HepG2 (cell line): ENCODE results near the gene CD163L1. TPM values are rescaled to one million over a fixed set of nuclear protein-coding genes. Genes with fewer than 3 reads are reported as not detected.

ENCODE experiments used
- ATAC-seq: fragments of 200-7000 bp; cut with Tn5 transposase; 3 replicates; pipeline ENCODE4 v1.9.1; 2020; ENCODE audit warnings: mild to moderate bottlenecking, moderate library complexity
- BruUV-seq: library from RNA; stranded (reverse); fragments of 400-500 nt; replicated peaks from 2 replicates; lab custom pipeline; 2021; lab: Mats Ljungman, UMichigan
- CTCF ChIA-PET: fragments of 300-600 bp; formaldehyde crosslinking; extraction: SDS; loops from one replicate; lab custom pipeline; 2021; ENCODE audit warnings: low total read pairs, inconsistent platforms, low intra/inter-chr PET ratio; lab: Yijun Ruan, JAX
- POLR2A ChIA-PET: fragments of 350-600 bp; sonication (Branson Sonifier 250); formaldehyde crosslinking; loops from one replicate; lab custom pipeline; 2020; ENCODE audit warnings: antibody characterized with exemption, inconsistent platforms; lab: Yijun Ruan, JAX
- DNase-seq: peaks from one replicate; pipeline ENCODE4 v3.0.0-alpha.2; 2015; ENCODE audit warnings: low spot score
- FAIRE-seq: peaks from 3 replicates; lab custom pipeline; 2011; peaks lifted over from hg19 to GRCh38; lab: Jason Lieb, UNC
- H2AFZ ChIP-seq: one replicate; pipeline ENCODE4 v1.6.1; 2011; ENCODE audit warnings: low read length, inconsistent platforms
- H3K27ac ChIP-seq: fragments of 300-600 bp; 3 replicates; pipeline ENCODE4 v1.8.0; 2011; ENCODE audit warnings: mixed run types, mild to moderate bottlenecking, mixed read lengths, low read length, inconsistent platforms; ENCODE audit not compliant: insufficient read depth; ENCODE audit errors: extremely low read length
- H3K27me3 ChIP-seq, 2 experiments: fragments of 200-600 bp in 1 of 2; 2 replicates in 1 of 2; 3 replicates in 1 of 2; pipeline versions ENCODE4 v1.6.0 to v1.8.0; 2011; ENCODE audit warnings: low read length in 2 of 2, mild to moderate bottlenecking in 2 of 2, moderate library complexity in 2 of 2, inconsistent platforms in 1 of 2; ENCODE audit not compliant: insufficient read depth in 2 of 2, control insufficient read depth in 1 of 2
- H3K36me3 ChIP-seq, 2 experiments: fragments of 200-600 bp in 1 of 2; replicated peaks in 1 of 2; 2 replicates in 1 of 2; 3 replicates in 1 of 2; pipeline versions ENCODE4 v1.5.1 to v1.8.0; 2011; ENCODE audit warnings: low read length in 2 of 2, inconsistent platforms in 1 of 2; ENCODE audit not compliant: insufficient read depth in 2 of 2, control insufficient read depth in 1 of 2
- H3K4me1 ChIP-seq: 2 replicates; pipeline ENCODE4 v1.5.1; 2012; ENCODE audit warnings: low read length, inconsistent platforms; ENCODE audit not compliant: insufficient read depth
- H3K4me2 ChIP-seq: 2 replicates; pipeline ENCODE4 v1.6.0; 2011; ENCODE audit warnings: low read depth, low read length, inconsistent platforms
- H3K4me3 ChIP-seq, 3 experiments: fragments of 200-600 bp in 1 of 3; sonication (generic), shearing (Covaris generic) in 1 of 3; replicated peaks in 1 of 3; 2 replicates each; pipeline ENCODE4 v1.5.1; 2011 to 2016; ENCODE audit warnings: low read length in 3 of 3, inconsistent platforms in 2 of 3, low read depth in 2 of 3, mild to moderate bottlenecking in 2 of 3, control low read depth in 1 of 3, mixed read lengths in 1 of 3; ENCODE audit not compliant: insufficient read depth in 1 of 3
- H3K79me2 ChIP-seq: one replicate; pipeline ENCODE4 v1.6.1; 2011; ENCODE audit warnings: low read length, inconsistent platforms; ENCODE audit not compliant: insufficient read depth
- H3K9ac ChIP-seq: 2 replicates; pipeline ENCODE4 v1.6.0; 2011; ENCODE audit warnings: mild to moderate bottlenecking, low read depth, low read length, inconsistent platforms; ENCODE audit not compliant: insufficient read depth
- H3K9me3 ChIP-seq: 2 replicates; pipeline ENCODE4 v1.5.1; 2012; ENCODE audit warnings: mild to moderate bottlenecking, low read length
- H4K20me1 ChIP-seq: 2 replicates; pipeline ENCODE4 v1.6.0; 2011; ENCODE audit warnings: inconsistent platforms, mild to moderate bottlenecking, low read length, moderate library complexity; ENCODE audit not compliant: insufficient read depth
- ARHGAP35 ChIP-seq: sonication (generic); formaldehyde crosslinking; IDR thresholded peaks from 2 replicates; pipeline ENCODE4 v1.9.0; 2022; ENCODE audit warnings: mild to moderate bottlenecking, inconsistent platforms, moderate library complexity, missing genetic modification reagents, borderline replicate concordance
- ARNT ChIP-seq: fragments of 450-650 bp; IDR thresholded peaks from 2 replicates; pipeline ENCODE4 v1.6.1; 2017
- ARNTL ChIP-seq: sonication (generic); formaldehyde crosslinking; IDR thresholded peaks from 2 replicates; pipeline ENCODE4 v1.4.0; 2020; ENCODE audit warnings: mild to moderate bottlenecking, missing genetic modification reagents
- ATF7 ChIP-seq, 2 experiments: fragments of 450-650 bp in 1 of 2; sonication (generic) in 1 of 2; formaldehyde crosslinking in 1 of 2; IDR thresholded peaks; 2 replicates each; pipeline versions ENCODE4 v1.4.0 to v1.6.1; 2016 to 2020; ENCODE audit warnings: antibody characterized with exemption in 1 of 2, mild to moderate bottlenecking in 1 of 2, missing genetic modification reagents in 1 of 2
- ELF4 ChIP-seq: sonication (generic); formaldehyde crosslinking; IDR thresholded peaks from 2 replicates; pipeline ENCODE4 v1.5.0; 2020; ENCODE audit warnings: missing genetic modification reagents, mild to moderate bottlenecking, moderate library complexity, borderline replicate concordance
- FOXM1 ChIP-seq: sonication (generic); formaldehyde crosslinking; IDR thresholded peaks from 2 replicates; pipeline ENCODE4 v1.5.0; 2020; ENCODE audit warnings: missing genetic modification reagents
- GTF3A ChIP-seq: sonication (generic); formaldehyde crosslinking; conservative IDR thresholded peaks from 2 replicates; pipeline ENCODE4 v1.4.0; 2020; ENCODE audit warnings: mild to moderate bottlenecking, missing genetic modification reagents
- HOXA7 ChIP-seq: sonication (generic); formaldehyde crosslinking; IDR thresholded peaks from 2 replicates; pipeline ENCODE4 v1.8.1; 2022; ENCODE audit warnings: mild to moderate bottlenecking, missing genetic modification reagents, moderate library complexity
- HOXD1 ChIP-seq: sonication (generic); formaldehyde crosslinking; IDR thresholded peaks from 2 replicates; pipeline ENCODE4 v1.5.0; 2020; ENCODE audit warnings: missing genetic modification reagents
- NCOA2 ChIP-seq: sonication (generic); formaldehyde crosslinking; IDR thresholded peaks from 2 replicates; pipeline ENCODE4 v1.8.0; 2022; ENCODE audit warnings: inconsistent platforms
- RORA ChIP-seq: sonication (generic); formaldehyde crosslinking; IDR thresholded peaks from 2 replicates; pipeline ENCODE4 v1.5.0; 2020; ENCODE audit warnings: mild to moderate bottlenecking, missing genetic modification reagents, moderate library complexity
- SP1 ChIP-seq, 2 experiments: fragments of 450-650 bp in 1 of 2; sonication (generic) in 1 of 2; formaldehyde crosslinking in 1 of 2; IDR thresholded peaks; 2 replicates each; pipeline versions ENCODE4 v1.4.0 to v1.6.1; 2016 to 2020; ENCODE audit warnings: missing genetic modification reagents in 1 of 2
- TAF1 ChIP-seq: sonication (generic); formaldehyde crosslinking; IDR thresholded peaks from 2 replicates; pipeline ENCODE4 v1.4.0; 2020; ENCODE audit warnings: missing genetic modification reagents
- TBP ChIP-seq: sonication (generic); formaldehyde crosslinking; IDR thresholded peaks from 2 replicates; pipeline ENCODE4 v1.5.0; 2020; ENCODE audit warnings: missing genetic modification reagents
- ZNF121 ChIP-seq: sonication (generic); formaldehyde crosslinking; IDR thresholded peaks from 2 replicates; pipeline ENCODE4 v1.5.0; 2020; ENCODE audit warnings: mild to moderate bottlenecking, missing genetic modification reagents
- ZNF546 ChIP-seq: sonication (generic); formaldehyde crosslinking; conservative IDR thresholded peaks from 2 replicates; pipeline ENCODE4 v1.8.1; 2023; ENCODE audit warnings: mild to moderate bottlenecking, missing genetic modification reagents
- ZNF569 ChIP-seq: sonication (generic); formaldehyde crosslinking; IDR thresholded peaks from 2 replicates; pipeline ENCODE4 v1.5.0; 2020; ENCODE audit warnings: mild to moderate bottlenecking, missing genetic modification reagents, moderate library complexity, borderline replicate concordance
- ZNF580 ChIP-seq: IDR thresholded peaks from 2 replicates; pipeline ENCODE4 v1.6.1; 2016; ENCODE audit warnings: low read depth, borderline replicate concordance
- ZNF644 ChIP-seq: IDR thresholded peaks from 2 replicates; pipeline ENCODE4 v1.6.1; 2016; ENCODE audit warnings: low read depth
- ZNF816 ChIP-seq: sonication (generic); formaldehyde crosslinking; IDR thresholded peaks from 2 replicates; pipeline ENCODE4 v1.8.0; 2022; ENCODE audit warnings: missing genetic modification reagents, mild to moderate bottlenecking, borderline replicate concordance
- WGBS: methylation state at CpG from one replicate; pipeline ENCODE4 v1.1.6; 2017; ENCODE audit warnings: low lambda C conversion rate; 5-methylcytosine and 5-hydroxymethylcytosine counted together
- in situ Hi-C: cut with HindIII; loops from 2 replicates; pipeline ENCODE4 v1.10.0; 2017; ENCODE audit warnings: low pct_unique_long_range_greater_than_20kb; ENCODE audit not compliant: extremely low pct_ligation_motif_present
- intact Hi-C: fragments of 100-400 bp; cut with micrococcal nuclease; formaldehyde crosslinking; loops from one replicate; pipeline ENCODE4 v1.10.0; 2022; ENCODE audit not compliant: unreplicated experiment
- polyA plus RNA-seq, 8 experiments: library from polyadenylated mRNA; depleted of rRNA in 3 of 8; stranded (reverse) in 7 of 8; unstranded in 1 of 8; fragments of >200 nt; fragmentation: Illumina TruSeq in 4 of 8; extraction: Trizol in 4 of 8; gene quantifications; 2 replicates each; pipeline versions ENCODE4 v1.2.1 to v1.2.3, GENCODE V29; 2011 to 2016; ENCODE audit warnings: low read depth in 4 of 8, missing spikeins in 1 of 8, mixed read lengths in 1 of 8; ENCODE audit not compliant: insufficient read depth in 1 of 8
- total RNA-seq, 5 experiments: library from RNA; depleted of rRNA; stranded (reverse); fragments of >200 nt; fragmentation: Illumina TruSeq; extraction: Trizol; gene quantifications; 2 replicates each; pipeline ENCODE4 v1.2.3, GENCODE V29; 2016; ENCODE audit warnings: low read depth in 1 of 5
- TF ChIP-seq, protein P1 (sequence below): sonication (generic); formaldehyde crosslinking; IDR thresholded peaks from 2 replicates; pipeline ENCODE4 v1.5.1; 2020; ENCODE audit warnings: mild to moderate bottlenecking, missing genetic modification reagents, moderate library complexity

The CD163L1 gene
- total and polyA plus RNA-seq, 2 of the 13 experiments (the other 11 are each of a cell fraction or from before 2014, with no cell fraction given) = 3.4 to 6.8 TPM

- Histone ChIP-seq H3K79me2 (no peaks in the 10 kb centered on the region), H3K4me2 (no peak overlapping the region), H4K20me1 (no peaks in the 10 kb centered on the region), H3K9me3 (no peaks in the 10 kb centered on the region), H3K27me3 (no peaks in the 10 kb centered on the region), H3K36me3 (no peaks in the 10 kb centered on the region), H3K4me1 (peaks cover 11% of the 10 kb centered on the region), H2AFZ (no peak overlapping the region), H3K4me3 (no peak overlapping the region), H3K9ac (no peak overlapping the region), H3K27ac (no peak overlapping the region)
- TF ChIP-seq ZNF546 (CRISPR knock-in tag) = no peak
- no peak for TF ChIP-seq ZNF121 (CRISPR knock-in tag)
- no peak for TF ChIP-seq ZNF569
- no peak for TF ChIP-seq HOXD1 (CRISPR knock-in tag)
- TF ChIP-seq ZNF644 (CRISPR knock-in tag) = no peak
- no peak for TF ChIP-seq ARHGAP35 (CRISPR knock-in tag)
- TF ChIP-seq ZNF580 (CRISPR knock-in tag) = no peak
- in situ Hi-C loops = no loop called here
- FAIRE-seq = no peak
- DNase-seq = no peak
- no peak for ATAC-seq
- POLR2A ChIA-PET = no interaction called here
- CTCF ChIA-PET = no interaction called here
- 22% methylated on average over 6 of the region's 6 CpGs for WGBS
- BruUV-seq = no TSS peak
- intact Hi-C loops = no loop called here
Observed at GRCh38 chr12:7486512-7486911, 42.6 kb upstream of the CD163L1 start.

- intact Hi-C loops (no loop called here), in situ Hi-C loops (no loop called here)
- 43% methylated on average over 4 of the region's 4 CpGs for WGBS
- Histone ChIP-seq H3K79me2 (no peaks in the 10 kb centered on the region), H3K9ac (no peak overlapping the region), H4K20me1 (no peaks in the 10 kb centered on the region), H2AFZ (no peak overlapping the region), H3K4me1 (peaks cover 11% of the 10 kb centered on the region), H3K27me3 (no peaks in the 10 kb centered on the region), H3K27ac (no peak overlapping the region), H3K36me3 (no peaks in the 10 kb centered on the region), H3K4me3 (no peak overlapping the region), H3K4me2 (no peak overlapping the region), H3K9me3 (no peaks in the 10 kb centered on the region)
- no TSS peak for BruUV-seq
- FAIRE-seq (no peak), DNase-seq (no peak), ATAC-seq (no peak)
- POLR2A ChIA-PET = no interaction called here
- CTCF ChIA-PET = no interaction called here
- TF ChIP-seq ARNT (no peak), TBP (no peak), ELF4 (CRISPR knock-in tag) (no peak), ATF7 (IDR thresholded peaks at IDR 0.05) (no peak), ATF7 (CRISPR knock-in tag; IDR thresholded peaks at IDR 0.05) (no peak), GTF3A (CRISPR knock-in tag) (no peak), TAF1 (CRISPR knock-in tag) (no peak), SP1 (IDR thresholded peaks at IDR 0.05) (no peak), SP1 (CRISPR knock-in tag; IDR thresholded peaks at IDR 0.05) (no peak), ZNF816 (no peak), FOXM1 (CRISPR knock-in tag) (no peak), RORA (CRISPR knock-in tag) (no peak), NCOA2 (CRISPR knock-in tag) (no peak), HOXA7 (CRISPR knock-in tag) (no peak), ARNTL (no peak)
- TF ChIP-seq, protein P1, sequence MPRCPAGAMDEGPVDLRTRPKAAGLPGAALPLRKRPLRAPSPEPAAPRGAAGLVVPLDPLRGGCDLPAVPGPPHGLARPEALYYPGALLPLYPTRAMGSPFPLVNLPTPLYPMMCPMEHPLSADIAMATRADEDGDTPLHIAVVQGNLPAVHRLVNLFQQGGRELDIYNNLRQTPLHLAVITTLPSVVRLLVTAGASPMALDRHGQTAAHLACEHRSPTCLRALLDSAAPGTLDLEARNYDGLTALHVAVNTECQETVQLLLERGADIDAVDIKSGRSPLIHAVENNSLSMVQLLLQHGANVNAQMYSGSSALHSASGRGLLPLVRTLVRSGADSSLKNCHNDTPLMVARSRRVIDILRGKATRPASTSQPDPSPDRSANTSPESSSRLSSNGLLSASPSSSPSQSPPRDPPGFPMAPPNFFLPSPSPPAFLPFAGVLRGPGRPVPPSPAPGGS = no peak
Observed at GRCh38 chr12:7485095-7485494, 41.1 kb upstream of the CD163L1 start.
